ENCODE results near the gene GMPR2. TPM values are rescaled to one million over a fixed set of nuclear protein-coding genes. Genes with fewer than 3 reads are reported as not detected.

Gene GMPR2
- total RNA-seq, 6 donors from 2014 or later, result 26.2 to 76.9 (median 47.2) TPM

DNA sequence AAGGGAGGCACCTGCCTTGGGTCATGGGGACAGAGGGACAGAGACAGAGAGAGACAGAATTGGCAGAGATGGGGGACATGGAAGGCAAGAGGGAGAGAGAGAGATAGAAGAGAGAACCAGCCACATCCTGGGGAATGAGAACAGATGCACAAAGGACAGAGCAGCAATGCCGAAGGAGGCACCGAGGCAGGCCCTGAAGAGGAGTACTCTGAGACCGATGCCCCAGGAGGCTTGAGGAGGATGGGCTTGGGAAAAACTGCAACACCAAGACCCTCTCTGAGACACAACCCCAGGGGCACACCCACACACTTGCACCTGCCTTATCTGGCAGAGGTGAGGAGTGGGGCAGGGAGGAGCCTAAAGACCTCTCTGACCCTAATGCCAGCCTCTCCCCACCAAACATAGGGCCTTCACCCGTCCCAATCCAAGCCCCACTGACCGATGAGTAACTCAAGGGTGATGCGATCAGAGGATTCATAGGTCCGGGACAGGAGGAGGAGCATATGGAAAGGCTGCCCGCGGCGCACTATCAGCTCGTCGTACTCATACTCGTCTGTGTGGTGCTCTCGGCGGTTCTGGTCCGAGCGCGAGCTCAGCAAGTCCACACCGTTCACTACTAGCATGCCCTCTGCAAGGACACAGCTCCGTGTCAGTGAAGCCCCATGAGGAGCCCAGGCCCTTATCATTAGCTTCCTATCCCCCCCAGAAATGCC, 28.7 kb downstream of the GMPR2 start:
- no peaks in the 10 kb centered on the region for H3K27me3 ChIP-seq
- peaks cover 0 to 19% (median 9%) of the 10 kb centered on the region in 4 donors for H3K4me1 ChIP-seq
- WGBS, 2 donors, result 94 to 96% methylated on average over 20 of the region's 20 CpGs
- H3K36me3 ChIP-seq, result peaks cover 4 to 19% (median 12%) of the 10 kb centered on the region in 4 donors
- DNase-seq, result peak in 1 of 2 donors; percentile 50
- ATAC-seq (ENCODE audit: low FRiP score in 2 of 2), result no peak
- no peaks in the 10 kb centered on the region for H3K9me3 ChIP-seq
- no peak overlapping the region for H3K4me3 ChIP-seq
- TF ChIP-seq POLR2A (IDR thresholded peaks at IDR 0.05) (no peak), POLR2AphosphoS5 (IDR thresholded peaks at IDR 0.05) (no peak), EP300 (IDR thresholded peaks at IDR 0.05) (no peak)
- TF ChIP-seq, protein P1, sequence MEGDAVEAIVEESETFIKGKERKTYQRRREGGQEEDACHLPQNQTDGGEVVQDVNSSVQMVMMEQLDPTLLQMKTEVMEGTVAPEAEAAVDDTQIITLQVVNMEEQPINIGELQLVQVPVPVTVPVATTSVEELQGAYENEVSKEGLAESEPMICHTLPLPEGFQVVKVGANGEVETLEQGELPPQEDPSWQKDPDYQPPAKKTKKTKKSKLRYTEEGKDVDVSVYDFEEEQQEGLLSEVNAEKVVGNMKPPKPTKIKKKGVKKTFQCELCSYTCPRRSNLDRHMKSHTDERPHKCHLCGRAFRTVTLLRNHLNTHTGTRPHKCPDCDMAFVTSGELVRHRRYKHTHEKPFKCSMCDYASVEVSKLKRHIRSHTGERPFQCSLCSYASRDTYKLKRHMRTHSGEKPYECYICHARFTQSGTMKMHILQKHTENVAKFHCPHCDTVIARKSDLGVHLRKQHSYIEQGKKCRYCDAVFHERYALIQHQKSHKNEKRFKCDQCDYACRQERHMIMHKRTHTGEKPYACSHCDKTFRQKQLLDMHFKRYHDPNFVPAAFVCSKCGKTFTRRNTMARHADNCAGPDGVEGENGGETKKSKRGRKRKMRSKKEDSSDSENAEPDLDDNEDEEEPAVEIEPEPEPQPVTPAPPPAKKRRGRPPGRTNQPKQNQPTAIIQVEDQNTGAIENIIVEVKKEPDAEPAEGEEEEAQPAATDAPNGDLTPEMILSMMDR (IDR thresholded peaks at IDR 0.05), result no peak
- H3K27ac ChIP-seq, result no peak overlapping the region

DNA sequence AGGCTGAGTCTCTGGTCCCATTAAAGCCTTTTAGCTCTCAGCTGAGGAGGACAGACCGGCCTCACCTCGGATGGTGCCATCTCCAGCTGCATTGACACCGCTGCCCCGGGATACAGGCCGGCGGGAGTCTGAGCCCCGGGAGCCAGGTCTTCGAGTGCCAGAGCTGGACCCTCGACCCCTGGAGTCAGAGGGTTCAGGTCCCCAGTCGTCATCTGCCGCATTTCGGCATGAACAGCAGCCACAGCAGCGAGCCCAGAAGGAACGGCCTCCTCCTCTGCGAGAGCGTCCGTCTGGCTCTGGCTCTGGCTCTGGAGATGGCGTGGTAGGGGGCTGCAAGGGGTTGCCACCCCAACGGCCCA, 29.2 kb downstream of the GMPR2 start:
- WGBS, 2 donors, result 85 to 93% methylated on average over 14 to 19 of the region's 19 CpGs
- Histone ChIP-seq H3K27ac (no peak overlapping the region), H3K27me3 (no peaks in the 10 kb centered on the region), H3K4me3 (no peak overlapping the region), H3K9me3 (no peaks in the 10 kb centered on the region), H3K36me3 (peaks cover 6 to 24% (median 17%) of the 10 kb centered on the region in 4 donors), H3K4me1 (peaks cover 0 to 19% (median 9%) of the 10 kb centered on the region in 4 donors)
- DNase-seq (peak in 1 of 2 donors; percentile 58), ATAC-seq (ENCODE audit: low FRiP score in 2 of 2) (no peak)
- TF ChIP-seq, protein P1 (IDR thresholded peaks at IDR 0.05), result no peak

DNA sequence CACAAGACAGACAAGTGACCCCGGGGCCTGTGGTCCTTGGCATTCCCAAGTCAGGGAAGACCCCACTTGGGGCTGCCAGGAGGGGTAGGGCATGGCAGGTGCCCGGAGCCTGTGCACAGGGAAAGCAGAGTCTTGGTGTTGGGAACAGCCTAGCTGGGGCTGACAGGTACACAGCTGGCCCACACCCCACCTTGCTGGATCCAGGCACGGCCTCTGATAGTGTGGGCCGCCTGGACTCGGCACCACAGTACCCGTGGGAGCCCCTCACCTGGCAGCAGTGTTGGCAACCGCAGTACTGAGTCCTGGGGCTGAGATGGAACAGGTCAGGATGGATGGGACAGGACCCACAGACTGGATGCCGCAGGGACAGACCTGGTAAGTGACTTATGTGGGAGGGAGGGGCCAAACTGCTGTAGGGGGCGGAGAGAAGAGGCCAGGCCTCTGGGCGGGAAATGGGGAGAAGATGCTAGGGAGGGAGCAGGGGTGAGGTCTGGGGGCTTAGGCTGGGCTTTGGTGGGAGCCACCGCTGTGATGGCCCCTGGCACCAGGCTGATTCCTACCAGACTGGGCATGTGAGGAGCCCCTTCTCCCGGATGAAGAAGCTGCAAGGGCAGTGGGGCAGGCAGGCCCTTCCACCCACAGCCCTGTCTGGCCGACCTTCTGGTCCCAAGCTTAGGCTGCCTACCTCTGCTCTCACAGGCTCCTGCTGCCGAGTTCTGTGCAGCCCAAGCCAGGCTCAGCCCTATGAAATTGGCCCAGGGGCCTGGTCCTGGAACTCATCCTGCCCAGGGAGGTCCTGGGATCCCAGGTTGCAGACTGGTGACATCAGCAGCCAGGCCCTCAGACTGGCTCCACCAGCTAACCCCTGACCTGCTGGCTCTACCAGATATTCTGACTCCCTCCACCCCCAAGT, 30.3 kb downstream of the GMPR2 start, which contains the start of gene TGM1:
TSS of gene TGM1 (minus strand) at position 357 of the 913 bp plus-strand sequence. CDS start 825 bp downstream, outside the sequence.
- Histone ChIP-seq H3K4me1 (peaks cover 0 to 19% (median 9%) of the 10 kb centered on the region in 4 donors), H3K36me3 (peaks cover 7 to 36% (median 27%) of the 10 kb centered on the region in 4 donors), H3K27ac (no peak within 1 kb of the TSS), H3K27me3 (no peaks in the 10 kb centered on the region), H3K9me3 (no peaks in the 10 kb centered on the region), H3K4me3 (no peak within 1 kb of the TSS)
- ATAC-seq (ENCODE audit: low FRiP score in 2 of 2) (no peak), DNase-seq (peak in 1 of 2 donors; percentile 48)
- TF ChIP-seq POLR2AphosphoS5 (IDR thresholded peaks at IDR 0.05) (no peak), POLR2A (IDR thresholded peaks at IDR 0.05) (no peak), EP300 (IDR thresholded peaks at IDR 0.05) (no peak)
- TF ChIP-seq, protein P1 (IDR thresholded peaks at IDR 0.05), result no peak
- 79 to 92% methylated on average over 5 to 13 of the region's 14 CpGs for WGBS, 2 donors

DNA sequence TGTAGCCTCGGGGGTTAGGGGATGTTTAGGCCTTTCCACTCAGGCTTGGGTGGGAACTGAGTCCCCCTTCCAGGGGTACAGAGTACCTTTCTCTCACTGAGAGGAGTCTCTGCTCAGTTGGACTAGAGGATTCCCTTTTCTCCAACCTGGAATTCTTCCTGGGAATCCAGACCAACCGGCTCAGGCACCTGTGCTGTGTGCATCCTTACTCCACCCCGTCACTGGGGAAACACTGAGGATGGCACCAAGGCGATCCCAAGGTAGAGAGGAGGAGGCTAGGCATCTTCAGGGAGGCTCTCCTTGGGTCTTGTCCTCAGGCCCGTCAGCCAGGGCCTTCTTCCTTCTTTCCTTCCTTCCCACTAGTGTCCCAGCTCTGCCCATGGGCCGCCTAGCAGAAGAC, 31.1 kb downstream of the GMPR2 start:
- peaks cover 7 to 43% (median 30%) of the 10 kb centered on the region in 4 donors for H3K36me3 ChIP-seq
- WGBS, 2 donors, result 74 to 76% methylated on average over 6 of the region's 6 CpGs
- DNase-seq (no peak), ATAC-seq (ENCODE audit: low FRiP score in 2 of 2) (no peak)
- TF ChIP-seq POLR2AphosphoS5 (IDR thresholded peaks at IDR 0.05), result no peak
- no peak for TF ChIP-seq EP300 (IDR thresholded peaks at IDR 0.05)
- TF ChIP-seq, protein P1 (IDR thresholded peaks at IDR 0.05), result no peak
- no peak for TF ChIP-seq POLR2A (IDR thresholded peaks at IDR 0.05)
- H3K4me1 ChIP-seq, result peaks cover 0 to 13% (median 8%) of the 10 kb centered on the region in 4 donors
- no peaks in the 10 kb centered on the region for H3K27me3 ChIP-seq
- H3K4me3 ChIP-seq, result no peak overlapping the region
- no peak overlapping the region for H3K27ac ChIP-seq
- no peaks in the 10 kb centered on the region for H3K9me3 ChIP-seq

Measured in upper lobe of left lung (tissue), 6 donors.